Adrenal gland (tissue), 5 donors: ENCODE data around the gene CPTP.

Source experiments
- POLR2A ChIP-seq, 2 donors: fragments of 450-650 bp; IDR thresholded peaks; one replicate each; pipeline ENCODE4 v1.6.1; 2017; ENCODE audit warnings: antibody characterized with exemption in 2 of 2, mild to moderate bottlenecking in 2 of 2, moderate library complexity in 1 of 2
- TF ChIP-seq, protein P1 (sequence below), 6 experiments: fragments of 450-650 bp in 4 of 6; fragments of 200-600 bp in 2 of 6; sonication (generic) in 1 of 6; IDR thresholded peaks; 1 replicate in 5 of 6; 2 replicates in 1 of 6; pipeline versions ENCODE4 v1.5.1 to v1.8.0; 2016 to 2021; ENCODE audit warnings: antibody characterized with exemption in 6 of 6, mild to moderate bottlenecking in 2 of 6, moderate library complexity in 1 of 6
- donor health status: DM: no; HTN: no; CAD: no.

DNA sequence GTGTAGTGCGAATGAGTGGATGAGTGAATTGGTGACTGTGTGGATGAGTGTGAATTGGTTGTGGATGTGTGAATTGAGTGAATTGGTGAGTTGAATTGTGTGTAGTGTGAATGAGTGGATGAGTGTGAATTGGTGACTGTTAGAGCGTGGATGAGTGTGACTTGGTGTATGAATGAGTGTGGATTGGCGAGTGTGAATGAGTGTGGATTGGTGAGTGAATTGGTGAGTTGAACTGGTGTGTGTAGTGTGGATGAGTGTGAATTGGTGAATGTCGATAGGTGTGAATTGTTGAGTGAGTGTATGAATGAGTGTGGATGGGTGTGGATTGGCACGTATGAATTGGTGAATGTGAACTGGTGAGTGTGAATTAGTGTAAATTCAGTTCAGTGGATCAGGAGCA lies 42.7 kb downstream of the CPTP start:
- TF ChIP-seq, protein P1, sequence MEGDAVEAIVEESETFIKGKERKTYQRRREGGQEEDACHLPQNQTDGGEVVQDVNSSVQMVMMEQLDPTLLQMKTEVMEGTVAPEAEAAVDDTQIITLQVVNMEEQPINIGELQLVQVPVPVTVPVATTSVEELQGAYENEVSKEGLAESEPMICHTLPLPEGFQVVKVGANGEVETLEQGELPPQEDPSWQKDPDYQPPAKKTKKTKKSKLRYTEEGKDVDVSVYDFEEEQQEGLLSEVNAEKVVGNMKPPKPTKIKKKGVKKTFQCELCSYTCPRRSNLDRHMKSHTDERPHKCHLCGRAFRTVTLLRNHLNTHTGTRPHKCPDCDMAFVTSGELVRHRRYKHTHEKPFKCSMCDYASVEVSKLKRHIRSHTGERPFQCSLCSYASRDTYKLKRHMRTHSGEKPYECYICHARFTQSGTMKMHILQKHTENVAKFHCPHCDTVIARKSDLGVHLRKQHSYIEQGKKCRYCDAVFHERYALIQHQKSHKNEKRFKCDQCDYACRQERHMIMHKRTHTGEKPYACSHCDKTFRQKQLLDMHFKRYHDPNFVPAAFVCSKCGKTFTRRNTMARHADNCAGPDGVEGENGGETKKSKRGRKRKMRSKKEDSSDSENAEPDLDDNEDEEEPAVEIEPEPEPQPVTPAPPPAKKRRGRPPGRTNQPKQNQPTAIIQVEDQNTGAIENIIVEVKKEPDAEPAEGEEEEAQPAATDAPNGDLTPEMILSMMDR (IDR thresholded peaks at IDR 0.05) = no peak
- TF ChIP-seq POLR2A (IDR thresholded peaks at IDR 0.05) = no peak
